Testis (tissue), 2 donors: Measurements from ENCODE around the gene PDHA2.

ENCODE experiments used
- CTCF ChIP-seq, 3 experiments: fragments of 450-650 bp in 2 of 3; fragments of 200-600 bp in 1 of 3; sonication (generic) in 1 of 3; IDR thresholded peaks; one replicate each; pipeline ENCODE4 v1.5.1; 2016 to 2019; ENCODE audit warnings: antibody characterized with exemption in 3 of 3, mild to moderate bottlenecking in 2 of 3, moderate library complexity in 1 of 3
- POLR2A ChIP-seq: fragments of 450-650 bp; IDR thresholded peaks from one replicate; pipeline ENCODE4 v1.6.1; 2017; ENCODE audit warnings: antibody characterized with exemption, mild to moderate bottlenecking, moderate library complexity

DNA sequence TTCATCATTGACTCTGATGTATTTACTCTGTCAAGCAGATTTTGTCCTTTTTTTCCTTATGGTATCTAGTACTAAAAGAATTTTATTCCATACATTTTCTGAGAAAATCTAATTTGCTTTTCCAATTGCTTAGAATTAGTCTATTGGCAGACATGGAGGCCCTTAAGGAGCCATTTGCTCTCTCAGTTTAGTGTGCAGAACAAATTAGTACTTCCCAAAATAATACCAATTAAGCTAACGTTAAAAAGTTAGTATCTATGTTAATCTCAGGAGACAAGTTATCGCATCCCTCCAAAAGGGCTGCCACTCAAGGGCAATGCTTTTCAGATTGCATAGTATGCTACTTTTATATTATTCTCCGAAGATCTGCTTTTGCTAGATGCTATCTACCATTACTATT is 47.7 kb downstream of the PDHA2 start:
- no peak for TF ChIP-seq POLR2A
- no peak for TF ChIP-seq CTCF (IDR thresholded peaks at IDR 0.05)
